ENCODE measurements around the gene WDR3. TPM values are rescaled to one million over a fixed set of nuclear protein-coding genes. Genes with fewer than 3 reads are reported as not detected.

Gene WDR3
- total RNA-seq, 4 donors from 2014 or later, result 1.1 to 6.8 (median 2.7) TPM

- 91 to 92% methylated on average over 2 of the region's 2 CpGs for WGBS, 2 donors (ENCODE audit: low coverage in 1 of 2)
- DNase-seq, result no peak
- H3K4me1 ChIP-seq, result no peaks in the 10 kb centered on the region
Observed at GRCh38 chr1:117892512-117892911, 37.0 kb upstream of the WDR3 start.

GRCh38 chr1:117894078-117894477 lies 35.5 kb upstream of the WDR3 start:
- Histone ChIP-seq H3K4me1 (no peaks in the 10 kb centered on the region), H3K27ac (no peak overlapping the region), H3K27me3 (no peaks in the 10 kb centered on the region), H3K36me3 (peaks cover 0 to 34% (median 7%) of the 10 kb centered on the region in 4 donors), H3K9me3 (no peaks in the 10 kb centered on the region), H3K4me3 (no peak overlapping the region)
- TF ChIP-seq POLR2AphosphoS5 (IDR thresholded peaks at IDR 0.05) (no peak), EP300 (IDR thresholded peaks at IDR 0.05; ENCODE audit: low read depth) (no peak), POLR2A (IDR thresholded peaks at IDR 0.05) (no peak), CTCF (IDR thresholded peaks at IDR 0.05) (no peak)
- 77 to 100% methylated on average over 1 of the region's 1 CpG for WGBS, 2 donors (ENCODE audit: low coverage in 1 of 2)
- intact Hi-C loops (cut with DNase I; ENCODE audit: low total_unique reads), result no loop called here
- DNase-seq, result no peak
- in situ Hi-C loops (cut with MboI; ENCODE audit: low pct_ligation_motif_present in 1 of 4, low pct_unique_long_range_greater_than_20kb in 1 of 4, low sequenced_read_pairs in 3 of 4), result loop anchor here in 2 of 4 donors (25.0 kb wide), 1 partner anchor 382 kb away; no protein-coding TSS in a partner anchor

More at GRCh38 chr1:117892512-117892911, 37.0 kb upstream of the WDR3 start:
- no peak overlapping the region for H3K27ac ChIP-seq
- intact Hi-C loops (cut with DNase I; ENCODE audit: low total_unique reads), result no loop called here
- in situ Hi-C loops (cut with MboI; ENCODE audit: low pct_ligation_motif_present in 1 of 4, low pct_unique_long_range_greater_than_20kb in 1 of 4, low sequenced_read_pairs in 3 of 4), result loop anchor here in 2 of 4 donors (25.0 kb wide), 1 partner anchor 380 kb away; no protein-coding TSS in a partner anchor
- no peak overlapping the region for H3K4me3 ChIP-seq
- no peaks in the 10 kb centered on the region for H3K9me3 ChIP-seq
- TF ChIP-seq CTCF (IDR thresholded peaks at IDR 0.05), result no peak
- peaks cover 0 to 28% (median 7%) of the 10 kb centered on the region in 4 donors for H3K36me3 ChIP-seq
- H3K27me3 ChIP-seq, result no peaks in the 10 kb centered on the region

GRCh38 chr1:117895482-117896114 lies 33.9 kb upstream of the WDR3 start:
- Histone ChIP-seq H3K27ac (no peak overlapping the region), H3K36me3 (peaks cover 0 to 35% (median 7%) of the 10 kb centered on the region in 4 donors)
- in situ Hi-C loops (cut with MboI; ENCODE audit: low pct_ligation_motif_present in 1 of 4, low pct_unique_long_range_greater_than_20kb in 1 of 4, low sequenced_read_pairs in 3 of 4), result loop anchor here in 2 of 4 donors (25.0 kb wide), 1 partner anchor 383 kb away; no protein-coding TSS in a partner anchor

GRCh38 chr1:117897551-117897950 lies 32.0 kb upstream of the WDR3 start:
- TF ChIP-seq EP300 (IDR thresholded peaks at IDR 0.05; ENCODE audit: low read depth) (no peak), POLR2A (IDR thresholded peaks at IDR 0.05) (no peak), POLR2AphosphoS5 (IDR thresholded peaks at IDR 0.05) (no peak), CTCF (IDR thresholded peaks at IDR 0.05) (no peak)
- Histone ChIP-seq H3K27ac (no peak overlapping the region), H3K4me3 (no peak overlapping the region), H3K9me3 (no peaks in the 10 kb centered on the region), H3K36me3 (peaks cover 0 to 35% (median 7%) of the 10 kb centered on the region in 4 donors), H3K27me3 (no peaks in the 10 kb centered on the region), H3K4me1 (no peaks in the 10 kb centered on the region)
- no peak for DNase-seq
- in situ Hi-C loops (cut with MboI; ENCODE audit: low pct_ligation_motif_present in 1 of 4, low pct_unique_long_range_greater_than_20kb in 1 of 4, low sequenced_read_pairs in 3 of 4), result loop anchor here in 2 of 4 donors (25.0 kb wide), 1 partner anchor 385 kb away; no protein-coding TSS in a partner anchor
- intact Hi-C loops (cut with DNase I; ENCODE audit: low total_unique reads), result no loop called here
- 55 to 63% methylated on average over 4 of the region's 4 CpGs for WGBS, 2 donors (ENCODE audit: low coverage in 1 of 2)

More at GRCh38 chr1:117895482-117896114, 33.9 kb upstream of the WDR3 start:
- intact Hi-C loops (cut with DNase I; ENCODE audit: low total_unique reads), result no loop called here
- peak; percentile 59 to 77 (median 71) for TF ChIP-seq CTCF (IDR thresholded peaks at IDR 0.05)
- TF ChIP-seq POLR2AphosphoS5 (IDR thresholded peaks at IDR 0.05), result no peak
- Histone ChIP-seq H3K4me1 (no peaks in the 10 kb centered on the region), H3K27me3 (no peaks in the 10 kb centered on the region), H3K4me3 (no peak overlapping the region), H3K9me3 (no peaks in the 10 kb centered on the region)
- DNase-seq, result peak; percentile 66
- 17 to 21% methylated on average over 4 of the region's 4 CpGs for WGBS, 2 donors (ENCODE audit: low coverage in 1 of 2)

Measured in transverse colon (tissue), 4 donors.